HepG2 (cell line): Measurements from ENCODE around the gene ITPK1. TPM values are rescaled to one million over a fixed set of nuclear protein-coding genes. Genes with fewer than 3 reads are reported as not detected.
A peak's percentile ranks its signal among the peaks of the same experiment; 100 is the strongest.

Experiments used
- ELF3 ChIP-seq: IDR thresholded peaks from 2 replicates; pipeline ENCODE4 v1.6.1; 2016; ENCODE audit warnings: missing genetic modification reagents, missing compliant biosample characterization
- GMEB1 ChIP-seq: sonication (generic); formaldehyde crosslinking; IDR thresholded peaks from 2 replicates; pipeline ENCODE4 v1.5.1; 2020; ENCODE audit warnings: missing genetic modification reagents, mild to moderate bottlenecking, borderline replicate concordance
- HMG20A ChIP-seq: IDR thresholded peaks from 2 replicates; pipeline ENCODE4 v1.6.1; 2016; ENCODE audit warnings: borderline replicate concordance
- HMG20B ChIP-seq: conservative IDR thresholded peaks from 2 replicates; pipeline ENCODE4 v1.6.1; 2016; ENCODE audit warnings: missing genetic modification reagents, missing compliant biosample characterization
- KDM5B ChIP-seq: sonication (generic); formaldehyde crosslinking; IDR thresholded peaks from 2 replicates; pipeline ENCODE4 v1.4.0; 2020; ENCODE audit warnings: missing genetic modification reagents, mild to moderate bottlenecking, borderline replicate concordance
- NR0B2 ChIP-seq: sonication (generic); formaldehyde crosslinking; IDR thresholded peaks from 2 replicates; pipeline ENCODE4 v1.4.0; 2020; ENCODE audit warnings: mild to moderate bottlenecking, missing genetic modification reagents
- PITX1 ChIP-seq: sonication (generic); formaldehyde crosslinking; IDR thresholded peaks from 2 replicates; pipeline ENCODE4 v1.5.1; 2020; ENCODE audit warnings: mild to moderate bottlenecking, missing genetic modification reagents
- PLSCR1 ChIP-seq: sonication (generic); formaldehyde crosslinking; IDR thresholded peaks from 2 replicates; pipeline ENCODE4 v1.5.0; 2020; ENCODE audit warnings: missing genetic modification reagents, mild to moderate bottlenecking, borderline replicate concordance
- SNRNP70 ChIP-seq: fragments of 200-400 bp; formaldehyde crosslinking; IDR thresholded peaks from 2 replicates; pipeline ENCODE4 v1.6.1; 2017; ENCODE audit warnings: mild to moderate bottlenecking, low read depth, low read length, moderate library complexity
- SP140L ChIP-seq: sonication (generic); formaldehyde crosslinking; IDR thresholded peaks from 2 replicates; pipeline ENCODE4 v1.4.0; 2020; ENCODE audit warnings: missing genetic modification reagents, borderline replicate concordance
- TEAD3 ChIP-seq: optimal IDR thresholded peaks from 2 replicates; pipeline ENCODE3; 2016; ENCODE audit warnings: borderline replicate concordance
- TFAP4 ChIP-seq: sonication (generic); IDR thresholded peaks from 2 replicates; pipeline ENCODE4 v1.6.1; 2016; ENCODE audit warnings: low read depth, borderline replicate concordance
- TRIM24 ChIP-seq: sonication (generic); formaldehyde crosslinking; IDR thresholded peaks from 2 replicates; pipeline ENCODE4 v1.8.0; 2022; ENCODE audit warnings: mild to moderate bottlenecking, missing genetic modification reagents
- ZBTB46 ChIP-seq: sonication (generic); formaldehyde crosslinking; IDR thresholded peaks from 2 replicates; pipeline ENCODE4 v1.4.0; 2020; ENCODE audit warnings: mild to moderate bottlenecking, missing genetic modification reagents, borderline replicate concordance
- ZNF180 ChIP-seq: sonication (generic); formaldehyde crosslinking; IDR thresholded peaks from 2 replicates; pipeline ENCODE4 v1.4.0; 2020; ENCODE audit warnings: low read depth, missing genetic modification reagents, borderline replicate concordance
- ZNF256 ChIP-seq: sonication (generic); formaldehyde crosslinking; conservative IDR thresholded peaks from 2 replicates; pipeline ENCODE4 v1.4.0; 2020; ENCODE audit warnings: missing genetic modification reagents
- ZNF460 ChIP-seq: sonication (generic); formaldehyde crosslinking; IDR thresholded peaks from 2 replicates; pipeline ENCODE4 v1.5.1; 2020; ENCODE audit warnings: missing genetic modification reagents, mild to moderate bottlenecking, borderline replicate concordance
- ZNF572 ChIP-seq: sonication (generic); formaldehyde crosslinking; IDR thresholded peaks from 2 replicates; pipeline ENCODE4 v1.5.1; 2020; ENCODE audit warnings: mild to moderate bottlenecking, missing genetic modification reagents
- ZNF773 ChIP-seq: sonication (generic); formaldehyde crosslinking; IDR thresholded peaks from 2 replicates; pipeline ENCODE4 v1.4.0; 2020; ENCODE audit warnings: missing genetic modification reagents, borderline replicate concordance
- ZNF891 ChIP-seq: sonication (generic); formaldehyde crosslinking; IDR thresholded peaks from 2 replicates; pipeline ENCODE4 v1.5.0; 2020; ENCODE audit warnings: mild to moderate bottlenecking, missing genetic modification reagents
- polyA plus RNA-seq, 8 experiments: library from polyadenylated mRNA; depleted of rRNA in 3 of 8; stranded (reverse) in 7 of 8; unstranded in 1 of 8; fragments of >200 nt; fragmentation: Illumina TruSeq in 4 of 8; extraction: Trizol in 4 of 8; gene quantifications; 2 replicates each; pipeline versions ENCODE4 v1.2.1 to v1.2.3, GENCODE V29; 2011 to 2016; ENCODE audit warnings: low read depth in 4 of 8, missing spikeins in 1 of 8, mixed read lengths in 1 of 8; ENCODE audit not compliant: insufficient read depth in 1 of 8
- total RNA-seq, 5 experiments: library from RNA; depleted of rRNA; stranded (reverse); fragments of >200 nt; fragmentation: Illumina TruSeq; extraction: Trizol; gene quantifications; 2 replicates each; pipeline ENCODE4 v1.2.3, GENCODE V29; 2016; ENCODE audit warnings: low read depth in 1 of 5

The ITPK1 gene
- total and polyA plus RNA-seq, 2 of the 13 experiments (the other 11 are each of a cell fraction or from before 2014, with no cell fraction given), result 20.5 to 47.5 TPM

- no peak for TF ChIP-seq ZNF773 (CRISPR knock-in tag)
- no peak for TF ChIP-seq ZNF572 (CRISPR knock-in tag)
- TF ChIP-seq TEAD3, result peak; percentile 96
- no peak for TF ChIP-seq SNRNP70
- 0 out of 2 replicates have a peak, but pooled peaks have one; percentile 19 for TF ChIP-seq ZNF891 (CRISPR knock-in tag)
- no peak for TF ChIP-seq GMEB1
- TF ChIP-seq NR0B2, result no peak
- TF ChIP-seq SP140L, result no peak
- no peak for TF ChIP-seq TRIM24 (CRISPR knock-in tag)
- no peak for TF ChIP-seq ZNF460 (CRISPR knock-in tag)
- TF ChIP-seq PITX1 (CRISPR knock-in tag), result peak; percentile 69; the same call in 1 of the 2 replicates
- peak; percentile 71; the same call in 1 of the 2 replicates for TF ChIP-seq HMG20B (CRISPR knock-in tag)
- TF ChIP-seq ZBTB46 (CRISPR knock-in tag), result no peak
- TF ChIP-seq TFAP4, result peak; percentile 44; the same call in 1 of the 2 replicates
- TF ChIP-seq ZNF180 (CRISPR knock-in tag), result no peak
- TF ChIP-seq KDM5B, result no peak
- peak; percentile 48; the same call in 1 of the 2 replicates for TF ChIP-seq HMG20A (CRISPR knock-in tag)
- TF ChIP-seq ELF3, result peak; percentile 35; the same call in 1 of the 2 replicates
- TF ChIP-seq ZNF256 (CRISPR knock-in tag), result no peak
- no peak for TF ChIP-seq PLSCR1 (CRISPR knock-in tag)
Measured at GRCh38 chr14:93042968-93043940, 72.5 kb downstream of the ITPK1 start (continued).
